H7 (cell line): ENCODE data around the gene NXF1. TPM values are rescaled to one million over a fixed set of nuclear protein-coding genes. Genes with fewer than 3 reads are reported as not detected.
A peak's percentile ranks its signal among the peaks of the same experiment; 100 is the strongest.
"Not testable (repeated sequence)": the region's sequence is repeated elsewhere in the genome, so short reads cannot be mapped to it uniquely, and the experiment has no call there.

ENCODE experiments used
- DNase-seq: peaks from one replicate; pipeline ENCODE4 v3.0.0; 2012
- H3K27me3 ChIP-seq: 2 replicates; pipeline ENCODE4 v1.6.0; 2011; ENCODE audit warnings: mild to moderate bottlenecking, low read length; ENCODE audit not compliant: control insufficient read depth, insufficient read depth
- H3K36me3 ChIP-seq: replicated peaks from 2 replicates; pipeline ENCODE4 v1.5.1; 2011; ENCODE audit warnings: low read length; ENCODE audit not compliant: control insufficient read depth, insufficient read depth
- H3K4me3 ChIP-seq: 2 replicates; pipeline ENCODE4 v1.5.1; 2011; ENCODE audit warnings: low read depth, mild to moderate bottlenecking, control low read depth, low read length, moderate library complexity; ENCODE audit not compliant: insufficient read depth
- total RNA-seq: library from RNA; depleted of rRNA; stranded (reverse); fragments of >200 nt; shearing (Covaris generic); gene quantifications from 2 replicates; pipeline ENCODE4 v1.2.3, GENCODE V29; 2014

Gene NXF1
- total RNA-seq, 1 experiment from 2014 or later, result 19.3 TPM

DNA sequence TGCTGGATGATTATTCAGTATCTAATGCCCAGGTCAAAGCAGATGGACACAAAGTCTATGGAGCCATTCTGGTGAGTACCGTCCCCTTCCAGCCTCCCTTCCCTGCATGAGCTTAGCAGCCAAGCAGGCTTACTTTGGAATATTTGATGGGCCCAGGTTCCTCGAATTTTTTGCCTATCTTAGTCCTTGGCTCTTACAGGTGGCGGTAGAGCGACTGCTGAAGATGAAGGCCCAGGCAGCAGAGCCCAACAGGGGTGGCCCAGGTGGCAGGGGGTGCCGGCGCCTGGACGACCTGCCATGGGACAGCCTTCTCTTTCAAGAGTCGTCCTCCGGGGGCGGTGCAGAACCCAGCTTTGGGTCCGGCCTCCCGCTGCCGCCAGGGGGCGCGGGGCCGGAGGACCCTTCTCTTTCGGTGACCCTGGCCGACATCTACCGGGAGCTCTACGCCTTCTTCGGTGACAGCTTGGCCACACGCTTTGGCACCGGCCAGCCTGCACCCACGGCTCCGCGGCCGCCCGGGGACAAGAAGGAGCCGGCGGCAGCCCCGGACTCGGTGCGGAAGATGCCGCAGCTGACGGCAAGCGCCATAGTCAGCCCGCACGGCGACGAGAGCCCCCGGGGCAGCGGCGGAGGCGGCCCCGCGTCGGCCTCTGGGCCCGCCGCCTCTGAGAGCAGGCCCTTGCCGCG lies 18.8 kb downstream of the NXF1 start:
- peak; percentile 98 for DNase-seq
- Histone ChIP-seq H3K36me3 (peaks cover 16% of the 10 kb centered on the region), H3K27me3 (no peaks in the 10 kb centered on the region), H3K4me3 (peak overlapping the region; percentile 93)

DNA sequence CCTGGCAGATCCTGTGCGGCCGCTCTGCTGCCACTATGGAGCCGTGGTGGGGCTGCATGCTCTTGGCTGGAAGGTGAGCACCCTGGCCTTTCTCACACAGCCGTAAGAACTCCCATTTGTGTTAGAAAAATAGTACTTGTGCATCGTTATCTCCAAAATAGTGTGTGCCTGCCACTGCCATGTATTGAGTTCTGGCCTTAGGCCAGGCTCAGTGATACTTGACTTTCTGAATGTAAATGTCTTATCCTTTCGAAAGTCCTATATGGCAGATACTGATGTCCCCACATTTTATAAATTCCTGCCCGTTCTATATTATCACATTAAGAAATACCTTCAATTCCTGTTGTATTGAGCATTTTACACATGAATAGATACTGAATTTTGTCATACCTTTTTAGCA lies 22.5 kb downstream of the NXF1 start:
- DNase-seq, result no peak
- Histone ChIP-seq H3K36me3 (peaks cover 14% of the 10 kb centered on the region), H3K4me3 (no peak overlapping the region), H3K27me3 (no peaks in the 10 kb centered on the region)

DNA sequence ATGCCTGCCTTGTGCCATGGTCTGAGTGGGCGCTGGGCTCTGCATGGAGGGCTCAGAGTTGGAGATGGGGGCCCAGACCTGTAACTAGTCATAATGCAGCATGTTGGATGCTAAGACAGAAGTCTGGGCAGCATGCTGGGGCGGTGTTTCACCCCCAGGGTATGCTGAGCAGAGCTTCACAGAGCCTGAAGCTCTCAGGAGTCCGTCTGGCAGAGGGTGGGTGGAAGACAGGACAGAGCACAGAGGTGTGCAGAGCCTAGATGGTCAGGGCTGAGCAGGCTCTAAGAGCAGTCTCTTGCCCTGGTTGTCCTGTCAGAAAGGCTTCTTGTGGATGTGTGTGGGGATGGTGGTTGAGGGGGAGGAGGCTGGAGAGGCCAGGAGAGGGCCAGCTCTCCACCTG lies 26.8 kb downstream of the NXF1 start:
- Histone ChIP-seq H3K4me3 (no peak overlapping the region), H3K36me3 (peaks cover 25% of the 10 kb centered on the region), H3K27me3 (no peaks in the 10 kb centered on the region)
- no peak for DNase-seq

DNA sequence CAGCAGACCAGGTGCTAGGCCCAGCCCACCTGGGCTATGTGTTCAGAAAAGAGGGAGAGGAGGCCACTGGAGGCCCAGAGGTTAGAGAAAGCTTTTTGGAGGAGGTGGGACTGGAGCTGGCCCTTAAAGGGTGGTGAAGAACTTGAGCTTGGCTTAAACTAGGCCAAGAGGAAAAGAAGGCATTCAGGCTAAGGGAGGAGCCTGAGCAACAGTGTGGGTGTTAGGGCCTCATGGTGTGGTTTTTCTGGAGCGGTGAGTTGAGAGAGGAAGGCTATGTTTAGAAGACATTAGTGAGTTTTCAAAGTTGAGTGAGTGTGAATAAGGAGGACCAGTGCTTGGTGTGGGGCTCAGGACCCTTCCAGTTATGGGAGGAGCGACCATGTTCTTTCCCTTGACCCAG lies 27.9 kb downstream of the NXF1 start:
- Histone ChIP-seq H3K36me3 (peaks cover 22% of the 10 kb centered on the region), H3K27me3 (no peaks in the 10 kb centered on the region), H3K4me3 (no peak overlapping the region)
- no peak for DNase-seq

DNA sequence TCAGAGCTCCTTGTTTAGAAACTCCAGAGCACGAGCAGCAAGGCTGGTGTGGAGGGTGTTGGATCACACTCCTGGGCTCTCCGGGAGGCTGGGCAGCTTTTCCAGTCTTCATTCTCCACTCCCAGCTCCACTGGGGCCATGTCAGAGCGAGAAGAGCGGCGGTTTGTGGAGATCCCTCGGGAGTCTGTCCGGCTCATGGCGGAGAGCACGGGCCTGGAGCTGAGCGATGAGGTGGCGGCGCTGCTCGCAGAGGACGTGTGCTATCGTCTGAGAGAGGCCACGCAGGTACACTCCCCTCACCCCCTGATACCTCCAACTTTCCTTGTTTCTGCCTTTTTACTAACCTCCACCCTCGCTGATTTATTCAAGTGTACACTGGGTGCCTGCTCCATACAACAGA lies 29.6 kb downstream of the NXF1 start:
- no peak for DNase-seq
- Histone ChIP-seq H3K36me3 (peaks cover 17% of the 10 kb centered on the region), H3K27me3 (no peaks in the 10 kb centered on the region), H3K4me3 (no peak overlapping the region)

DNA sequence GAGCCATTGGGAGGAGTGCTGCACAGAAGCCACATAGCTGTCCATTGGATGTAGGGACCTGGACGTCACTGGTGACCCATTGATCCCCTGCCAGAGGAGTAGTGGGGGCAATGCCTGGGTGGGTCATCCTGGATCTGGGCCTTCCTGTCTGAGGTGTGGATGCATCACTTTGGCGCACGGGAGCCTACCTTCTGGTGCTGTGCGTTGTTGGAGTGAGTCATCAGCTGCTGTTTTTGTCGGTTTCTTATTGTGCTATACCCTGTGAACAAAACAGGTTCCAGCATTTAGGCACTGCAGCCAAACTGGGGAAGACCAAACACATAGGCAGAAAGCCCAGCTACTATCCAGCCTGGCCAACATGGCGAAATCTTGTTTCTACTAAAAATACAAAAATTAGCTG lies 30.8 kb downstream of the NXF1 start:
- Histone ChIP-seq H3K36me3 (peaks cover 17% of the 10 kb centered on the region), H3K27me3 (no peaks in the 10 kb centered on the region), H3K4me3 (no peak overlapping the region)
- DNase-seq, result no peak

DNA sequence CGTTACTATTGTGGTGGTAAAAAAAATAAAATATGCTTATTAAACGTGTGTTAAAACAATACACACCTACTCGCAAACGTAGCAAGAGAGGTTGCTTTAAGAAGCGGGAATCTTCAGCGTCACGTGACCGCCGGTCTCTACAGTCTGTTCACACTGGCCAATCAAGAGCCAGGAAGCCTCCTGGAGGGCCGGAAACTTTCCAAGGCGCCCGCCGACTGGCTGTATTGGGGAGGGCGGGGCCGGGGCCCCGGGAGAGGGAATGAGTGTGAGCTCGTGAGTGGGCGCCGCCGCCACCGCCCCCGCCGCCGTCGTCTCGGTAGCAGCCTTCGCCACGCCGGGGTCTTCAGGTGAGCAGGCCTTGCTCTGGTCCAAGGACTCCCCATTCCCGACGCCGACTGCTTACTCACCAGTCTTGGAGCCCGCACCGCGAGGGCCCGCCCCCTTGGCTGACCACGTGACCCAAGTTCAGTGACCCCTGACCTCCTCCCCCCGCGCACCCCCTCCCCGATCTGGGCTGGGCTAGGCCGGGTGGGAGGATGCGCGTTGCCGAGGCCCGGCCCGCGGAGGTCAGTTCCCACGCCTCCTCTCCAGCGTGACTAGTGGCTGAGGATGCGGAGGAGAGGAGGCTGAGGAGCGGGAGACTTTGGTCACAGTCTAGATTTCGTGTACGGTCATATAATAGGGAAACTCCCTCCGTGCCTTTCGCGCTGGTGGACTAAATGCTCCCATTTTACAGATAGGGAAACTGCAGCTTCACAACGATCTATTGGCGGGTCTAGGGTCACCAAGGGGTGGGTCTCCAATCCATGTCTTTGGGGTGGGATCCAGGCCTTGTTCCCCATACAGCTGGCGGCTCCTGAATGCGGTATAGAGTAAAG lies 33.9 kb downstream of the NXF1 start, which contains the start of gene TAF6L:
TSS of gene TAF6L (plus strand) at position 253 of the 878 bp plus-strand sequence. CDS start 4,388 bp downstream, outside the sequence.
- Histone ChIP-seq H3K36me3 (peaks cover 20% of the 10 kb centered on the region), H3K27me3 (no peaks in the 10 kb centered on the region), H3K4me3 (peak within 1 kb of the TSS; percentile 82)
- peak; percentile 98 for DNase-seq

DNA sequence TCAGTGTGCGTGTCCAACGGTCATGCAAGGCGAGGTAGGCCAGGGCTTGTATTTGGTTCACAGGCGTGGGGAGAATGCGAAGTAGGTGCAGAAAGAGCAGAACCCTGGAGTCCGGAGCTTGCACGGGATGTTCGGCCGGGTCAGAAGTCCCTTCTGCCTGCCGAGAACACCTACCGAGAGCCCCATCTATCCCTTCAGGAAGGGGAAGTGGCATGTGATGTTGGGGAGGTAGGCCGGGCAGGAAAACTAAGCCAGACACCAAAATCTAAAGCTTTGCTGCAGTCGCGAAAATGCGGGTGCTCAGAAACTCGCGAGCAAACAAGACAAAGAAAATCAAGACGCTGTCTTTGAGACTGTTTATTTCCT lies 34.5 kb downstream of the NXF1 start:
- H3K36me3 ChIP-seq, result peaks cover 20% of the 10 kb centered on the region
- peak; percentile 69 for DNase-seq
- H3K4me3 ChIP-seq, result peak overlapping the region; percentile 82

DNA sequence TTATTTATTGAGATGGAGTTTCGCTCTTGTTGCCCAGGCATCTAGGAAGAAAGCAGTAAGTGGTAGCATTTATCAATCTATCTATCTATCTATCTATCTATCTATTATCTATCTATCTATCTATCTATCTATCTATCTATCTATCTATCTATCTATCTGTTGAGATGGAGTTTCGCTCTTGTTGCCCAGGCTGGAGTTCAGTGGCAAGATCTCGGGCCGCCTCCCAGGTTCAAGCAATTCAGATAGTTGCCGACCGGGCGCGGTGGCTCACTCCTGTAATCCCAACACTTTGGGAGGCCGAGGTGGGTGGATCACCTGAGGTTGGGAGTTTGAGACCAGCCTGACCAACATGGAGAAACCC lies 44.4 kb downstream of the NXF1 start:
- Histone ChIP-seq H3K4me3 (peak overlapping the region; percentile 21), H3K36me3 (peaks cover 10% of the 10 kb centered on the region)
- H3K27me3 ChIP-seq, DNase-seq: not testable (repeated sequence)

More for the DNA sequence above, 34.5 kb downstream of the NXF1 start:
- no peaks in the 10 kb centered on the region for H3K27me3 ChIP-seq

DNA sequence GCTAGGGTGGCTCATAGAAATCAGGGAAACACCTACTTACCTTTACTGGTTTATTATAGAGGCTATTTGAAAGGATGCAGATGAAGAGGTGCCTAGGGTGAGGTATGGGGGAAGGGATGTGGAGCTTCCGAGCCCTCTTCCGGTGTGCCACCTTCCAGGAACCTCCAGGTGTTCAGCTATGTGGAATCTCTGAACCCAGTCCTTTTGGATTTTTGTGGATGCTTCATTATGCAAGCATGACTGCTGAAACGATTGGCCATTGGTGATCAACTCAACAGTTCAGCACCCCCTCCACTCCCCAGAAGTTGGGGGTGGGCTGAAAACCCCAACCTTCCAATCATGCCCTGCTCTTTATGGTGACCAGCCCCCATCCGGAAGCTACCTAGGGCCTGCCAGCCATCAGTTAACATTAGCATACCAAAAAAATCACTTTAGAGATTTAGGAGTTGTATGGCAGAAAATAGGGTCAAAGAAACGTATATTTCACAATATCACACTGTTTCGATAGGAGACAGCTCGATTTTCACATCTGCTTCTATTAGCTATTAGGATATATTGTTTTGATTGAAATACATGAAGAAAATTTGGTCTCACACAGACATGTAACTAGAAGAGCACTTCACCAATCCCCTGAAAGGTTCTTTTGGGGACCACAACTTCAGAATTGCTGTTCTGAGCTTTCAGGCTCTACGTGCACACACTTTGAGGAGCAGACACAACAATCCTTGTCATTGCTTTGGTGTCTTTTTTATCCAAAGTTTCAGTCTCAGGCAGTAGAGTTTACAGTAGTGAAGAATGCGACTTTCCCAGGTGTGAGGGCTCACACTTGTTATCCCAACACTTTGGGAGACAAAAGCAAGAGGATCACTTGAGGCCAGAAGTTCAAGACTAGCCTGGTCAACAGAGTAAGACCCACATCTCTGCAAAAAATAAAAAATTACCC lies 47.1 kb downstream of the NXF1 start:
- DNase-seq, result peak; percentile 87
- Histone ChIP-seq H3K4me3 (peak overlapping the region; percentile 39), H3K27me3 (no peaks in the 10 kb centered on the region), H3K36me3 (peaks cover 9% of the 10 kb centered on the region)

DNA sequence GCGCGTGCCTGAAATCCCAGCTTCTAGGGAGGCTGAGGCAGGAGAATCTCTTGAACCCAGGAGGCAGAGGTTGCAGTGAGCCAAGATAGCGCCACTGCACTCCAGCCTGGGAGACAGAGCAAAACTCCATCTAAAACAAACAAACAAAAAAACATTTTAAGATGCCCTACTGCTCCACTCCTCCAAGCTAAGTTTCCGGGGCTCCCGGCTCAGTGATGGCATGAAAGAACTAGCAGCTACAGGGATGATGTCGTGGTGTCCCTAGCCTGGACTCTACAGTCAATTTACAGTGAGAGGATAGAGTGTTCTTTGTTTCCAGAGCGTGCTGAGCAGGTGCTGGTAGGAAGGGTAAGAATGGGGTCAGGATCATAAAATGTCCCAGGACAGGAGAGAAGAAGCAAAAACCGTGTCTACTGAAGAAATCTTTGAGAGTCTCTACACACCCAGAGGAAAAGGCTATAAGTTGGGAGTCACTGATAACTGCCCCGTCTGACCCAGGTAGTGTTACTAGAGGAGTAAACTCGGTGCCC lies 50.1 kb downstream of the NXF1 start:
- Histone ChIP-seq H3K27me3 (no peaks in the 10 kb centered on the region), H3K4me3 (no peak overlapping the region), H3K36me3 (peaks cover 20% of the 10 kb centered on the region)
- DNase-seq, result no peak

DNA sequence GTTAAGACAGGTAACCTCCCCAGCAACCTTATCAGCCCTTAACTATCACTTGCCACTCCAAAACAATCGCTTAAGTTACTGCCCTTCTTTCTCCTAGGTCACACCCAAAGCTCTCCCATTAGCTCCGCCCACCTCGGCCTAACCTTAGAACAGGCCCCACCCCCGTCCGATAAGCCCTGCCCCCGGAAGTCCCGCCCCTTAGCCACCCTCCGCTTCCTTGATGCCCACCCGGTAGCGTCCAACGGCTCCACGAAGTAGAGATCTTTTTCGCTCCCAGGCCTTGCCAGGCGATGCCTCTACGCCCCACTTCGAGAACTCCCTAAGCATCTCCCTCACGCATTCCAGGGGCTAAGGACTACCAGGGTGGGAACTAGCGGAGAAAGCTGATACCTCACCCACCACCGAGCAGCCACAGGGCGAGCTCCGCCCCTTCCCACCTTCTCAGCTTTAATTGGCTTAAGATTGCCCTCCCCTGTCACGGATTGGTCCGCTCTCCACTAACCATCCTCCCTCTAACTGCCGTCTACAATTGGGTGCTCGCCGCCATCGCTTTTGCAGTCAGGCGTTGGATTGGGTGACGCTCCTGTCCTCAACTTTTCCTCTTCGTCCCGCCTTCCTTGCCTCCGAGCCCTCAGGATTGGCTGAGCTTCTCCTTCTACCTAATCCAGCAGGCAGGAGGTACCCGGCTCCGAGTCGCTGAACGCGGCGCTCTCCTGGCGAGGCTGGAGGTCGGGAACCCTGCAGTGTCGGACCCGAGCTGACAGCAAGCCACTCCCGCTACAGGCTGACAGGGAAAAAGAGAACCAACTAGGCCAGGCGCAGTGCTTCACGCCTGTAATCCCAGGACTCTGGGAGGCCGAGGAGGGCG lies 51.3 kb downstream of the NXF1 start, which contains the start of gene ZBTB3:
TSS of gene ZBTB3 (minus strand) at position 425 of the 868 bp plus-strand sequence. CDS start 496 bp downstream, outside the sequence.
- peak; percentile 95 for DNase-seq
- Histone ChIP-seq H3K36me3 (peaks cover 23% of the 10 kb centered on the region), H3K4me3 (peak within 1 kb of the TSS; percentile 77), H3K27me3 (no peaks in the 10 kb centered on the region)

DNA sequence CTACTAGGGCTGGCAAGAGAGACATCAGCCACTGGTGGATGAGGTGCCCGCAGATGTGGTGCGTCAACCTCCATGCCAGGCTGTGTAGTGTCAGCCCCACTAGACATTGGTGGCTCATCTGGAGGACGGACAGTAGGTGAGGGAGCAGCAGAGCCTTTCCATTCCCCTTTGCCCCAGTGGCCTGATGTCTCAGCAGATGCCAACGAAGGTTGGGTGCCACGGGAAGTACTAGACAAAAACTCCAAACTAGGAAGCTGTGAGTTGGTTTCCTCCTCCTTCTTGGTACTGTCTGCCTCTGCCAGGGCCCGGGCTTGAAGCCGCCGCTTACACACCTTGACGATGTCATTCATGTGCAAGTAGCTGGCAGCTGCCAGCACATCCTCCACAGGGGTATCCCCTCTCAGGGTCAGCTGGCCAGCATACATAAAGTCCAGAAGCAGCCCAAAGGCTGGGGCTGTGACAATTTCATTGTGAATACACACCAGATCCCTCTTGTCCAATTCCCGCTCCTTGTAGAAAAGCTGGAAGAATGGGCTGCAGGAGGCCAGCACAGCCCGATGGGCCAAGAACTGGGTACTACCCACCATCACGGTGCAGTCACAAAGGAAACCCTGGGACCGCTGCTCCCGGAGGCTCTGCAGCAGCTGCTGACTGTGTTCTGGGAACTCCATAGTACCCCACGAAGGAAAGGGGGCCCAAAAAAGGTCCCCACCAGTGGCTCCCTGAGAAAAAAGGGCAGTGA lies 52.1 kb downstream of the NXF1 start:
- Histone ChIP-seq H3K36me3 (peaks cover 25% of the 10 kb centered on the region), H3K4me3 (peak overlapping the region; percentile 77), H3K27me3 (no peaks in the 10 kb centered on the region)
- DNase-seq, result no peak
